RWPE2 (cell line): ENCODE data around the gene LY6G6F.

Experiments
- ATAC-seq: fragments of 200-7000 bp; cut with Tn5 transposase; 3 replicates; pipeline ENCODE4 v1.9.1; 2021; ENCODE audit warnings: low read depth
- DNase-seq: peaks from one replicate; pipeline ENCODE4 v3.0.0-alpha.2; 2020; ENCODE audit warnings: low spot score
- H3K27ac ChIP-seq: fragments of 450-650 bp; 2 replicates; pipeline ENCODE4 v1.5.1; 2017; ENCODE audit warnings: mild to moderate bottlenecking; ENCODE audit not compliant: poor library complexity, severe bottlenecking
- H3K27me3 ChIP-seq: fragments of 250-450 bp; sonication (Bioruptor Pico); 2 replicates; pipeline ENCODE4 v1.5.1; 2021; ENCODE audit warnings: mild to moderate bottlenecking, moderate library complexity; ENCODE audit not compliant: insufficient read depth, poor library complexity, severe bottlenecking
- H3K36me3 ChIP-seq: fragments of 250-450 bp; sonication (Bioruptor Pico); 2 replicates; pipeline ENCODE4 v1.5.1; 2020; ENCODE audit warnings: low read depth, mild to moderate bottlenecking, moderate library complexity
- H3K4me1 ChIP-seq: fragments of 250-450 bp; sonication (Bioruptor Pico); 2 replicates; pipeline ENCODE4 v1.5.1; 2021; ENCODE audit warnings: mild to moderate bottlenecking, moderate library complexity; ENCODE audit not compliant: insufficient read depth, poor library complexity, severe bottlenecking
- H3K4me3 ChIP-seq: fragments of 250-450 bp; sonication (Bioruptor Pico); 2 replicates; pipeline ENCODE4 v1.5.1; 2021; ENCODE audit warnings: mild to moderate bottlenecking, moderate library complexity; ENCODE audit not compliant: severe bottlenecking
- H3K9me3 ChIP-seq: fragments of 250-450 bp; sonication (Bioruptor Pico); 2 replicates; pipeline ENCODE4 v1.5.1; 2021; ENCODE audit warnings: mild to moderate bottlenecking, moderate library complexity; ENCODE audit not compliant: severe bottlenecking
- CTCF ChIP-seq: fragments of 450-650 bp; IDR thresholded peaks from one replicate; pipeline ENCODE4 v1.5.1; 2017; ENCODE audit warnings: mild to moderate bottlenecking, moderate library complexity; ENCODE audit not compliant: poor library complexity, severe bottlenecking

Gene LY6G6F

GRCh38 chr6:31736768-31737314, 30.2 kb downstream of the LY6G6F start:
- peak overlapping the region; percentile 80 for H3K4me3 ChIP-seq
- peaks cover 43% of the 10 kb centered on the region for H3K36me3 ChIP-seq
- no peak for ATAC-seq
- no peaks in the 10 kb centered on the region for H3K27me3 ChIP-seq
- H3K9me3 ChIP-seq, result no peaks in the 10 kb centered on the region
- DNase-seq, result no peak
- peaks cover 38% of the 10 kb centered on the region for H3K4me1 ChIP-seq
- peak overlapping the region; percentile 93 for H3K27ac ChIP-seq
- no peak for TF ChIP-seq CTCF

- peaks cover 43% of the 10 kb centered on the region for H3K36me3 ChIP-seq
- H3K4me3 ChIP-seq, result no peak overlapping the region
- no peak for TF ChIP-seq CTCF
- H3K27ac ChIP-seq, result peak overlapping the region; percentile 93
- ATAC-seq (no peak), DNase-seq (no peak)
- H3K9me3 ChIP-seq, result no peaks in the 10 kb centered on the region
- no peaks in the 10 kb centered on the region for H3K27me3 ChIP-seq
- peaks cover 38% of the 10 kb centered on the region for H3K4me1 ChIP-seq
Measured at GRCh38 chr6:31737315-31737990, 30.8 kb downstream of the LY6G6F start.

- peaks cover 38% of the 10 kb centered on the region for H3K4me1 ChIP-seq
- peak; percentile 13 for TF ChIP-seq CTCF
Measured at GRCh38 chr6:31737991-31738979, 31.6 kb downstream of the LY6G6F start.

GRCh38 chr6:31739639-31740396, 33.2 kb downstream of the LY6G6F start, which contains the start of gene MSH5:
MSH5 (plus strand) TSS chr6:31740005; CDS start chr6:31740467, 462 bp downstream.
- Histone ChIP-seq H3K27ac (peak within 1 kb of the TSS; percentile 93), H3K4me3 (peak within 1 kb of the TSS; percentile 61), H3K36me3 (peaks cover 31% of the 10 kb centered on the region), H3K4me1 (peaks cover 28% of the 10 kb centered on the region), H3K9me3 (no peaks in the 10 kb centered on the region), H3K27me3 (no peaks in the 10 kb centered on the region)
- ATAC-seq (peak; percentile 89), DNase-seq (peak; percentile 99)
- TF ChIP-seq CTCF, result no peak

More at GRCh38 chr6:31737991-31738979, 31.6 kb downstream of the LY6G6F start:
- Histone ChIP-seq H3K27ac (peak overlapping the region; percentile 93), H3K36me3 (peaks cover 43% of the 10 kb centered on the region), H3K27me3 (no peaks in the 10 kb centered on the region), H3K4me3 (no peak overlapping the region), H3K9me3 (no peaks in the 10 kb centered on the region)
- no peak for ATAC-seq
- DNase-seq, result no peak
